EL (cell line): Measurements from ENCODE around the gene FGF12.

Experiments used
- DNase-seq: peaks from one replicate; pipeline ENCODE4 v3.0.0-alpha.2; 2016

FGF12 gene

DNA sequence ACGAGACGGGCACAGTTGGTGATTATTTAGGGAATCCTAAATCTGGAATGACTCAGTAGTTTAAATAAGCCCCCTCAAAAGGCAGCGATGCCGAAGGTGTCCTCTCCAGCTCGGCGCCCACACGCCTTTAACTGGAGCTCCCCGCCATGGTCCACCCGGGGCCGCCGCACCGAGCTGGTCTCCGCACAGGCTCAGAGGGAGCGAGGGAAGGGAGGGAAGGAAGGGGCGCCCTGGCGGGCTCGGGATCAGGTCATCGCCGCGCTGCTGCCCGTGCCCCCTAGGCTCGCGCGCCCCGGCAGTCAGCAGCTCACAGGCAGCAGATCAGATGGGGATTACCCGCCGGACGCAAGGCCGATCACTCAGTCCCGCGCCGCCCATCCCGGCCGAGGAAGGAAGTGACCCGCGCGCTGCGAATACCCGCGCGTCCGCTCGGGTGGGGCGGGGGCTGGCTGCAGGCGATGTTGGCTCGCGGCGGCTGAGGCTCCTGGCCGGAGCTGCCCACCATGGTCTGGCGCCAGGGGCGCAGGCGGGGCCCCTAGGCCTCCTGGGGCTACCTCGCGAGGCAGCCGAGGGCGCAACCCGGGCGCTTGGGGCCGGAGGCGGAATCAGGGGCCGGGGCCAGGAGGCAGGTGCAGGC, 318.0 kb downstream of the FGF12 start:
- peak; percentile 23 for DNase-seq

DNA sequence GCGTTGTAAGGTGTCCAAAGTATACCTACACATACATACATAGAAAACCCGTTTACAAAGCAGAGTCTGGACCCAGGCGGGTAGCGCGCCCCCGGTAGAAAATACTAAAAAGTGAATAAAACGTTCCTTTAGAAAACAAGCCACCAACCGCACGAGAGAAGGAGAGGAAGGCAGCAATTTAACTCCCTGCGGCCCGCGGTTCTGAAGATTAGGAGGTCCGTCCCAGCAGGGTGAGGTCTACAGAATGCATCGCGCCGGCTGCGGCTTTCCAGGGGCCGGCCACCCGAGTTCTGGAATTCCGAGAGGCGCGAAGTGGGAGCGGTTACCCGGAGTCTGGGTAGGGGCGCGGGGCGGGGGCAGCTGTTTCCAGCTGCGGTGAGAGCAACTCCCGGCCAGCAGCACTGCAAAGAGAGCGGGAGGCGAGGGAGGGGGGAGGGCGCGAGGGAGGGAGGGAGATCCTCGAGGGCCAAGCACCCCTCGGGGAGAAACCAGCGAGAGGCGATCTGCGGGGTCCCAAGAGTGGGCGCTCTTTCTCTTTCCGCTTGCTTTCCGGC, 318.6 kb downstream of the FGF12 start:
- DNase-seq, result no peak

DNA sequence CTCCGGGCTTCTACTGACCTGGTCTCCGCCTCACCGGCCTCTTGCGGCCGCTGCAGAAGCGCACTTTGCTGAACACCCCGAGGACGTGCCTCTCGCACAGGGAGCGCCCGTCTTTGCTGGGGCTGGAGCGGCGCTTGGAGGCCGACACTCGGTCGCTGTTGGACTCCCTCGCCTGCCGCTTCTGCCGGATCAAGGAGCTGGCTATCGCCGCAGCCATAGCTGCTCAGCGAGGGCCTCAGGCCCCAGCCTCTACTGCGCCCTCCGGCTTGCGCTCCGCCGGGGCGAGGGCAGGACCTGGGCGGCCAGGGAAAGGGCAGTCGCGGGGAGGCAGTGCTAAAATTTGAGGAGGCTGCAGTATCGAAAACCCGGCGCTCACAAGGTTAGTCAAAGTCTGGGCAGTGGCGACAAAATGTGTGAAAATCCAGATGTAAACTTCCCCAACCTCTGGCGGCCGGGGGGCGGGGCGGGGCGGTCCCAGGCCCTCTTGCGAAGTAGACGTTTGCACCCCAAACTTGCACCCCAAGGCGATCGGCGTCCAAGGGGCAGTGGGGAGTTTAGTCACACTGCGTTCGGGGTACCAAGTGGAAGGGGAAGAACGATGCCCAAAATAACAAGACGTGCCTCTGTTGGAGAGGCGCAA, 319.2 kb downstream of the FGF12 start:
- DNase-seq, result peak; percentile 16

DNA sequence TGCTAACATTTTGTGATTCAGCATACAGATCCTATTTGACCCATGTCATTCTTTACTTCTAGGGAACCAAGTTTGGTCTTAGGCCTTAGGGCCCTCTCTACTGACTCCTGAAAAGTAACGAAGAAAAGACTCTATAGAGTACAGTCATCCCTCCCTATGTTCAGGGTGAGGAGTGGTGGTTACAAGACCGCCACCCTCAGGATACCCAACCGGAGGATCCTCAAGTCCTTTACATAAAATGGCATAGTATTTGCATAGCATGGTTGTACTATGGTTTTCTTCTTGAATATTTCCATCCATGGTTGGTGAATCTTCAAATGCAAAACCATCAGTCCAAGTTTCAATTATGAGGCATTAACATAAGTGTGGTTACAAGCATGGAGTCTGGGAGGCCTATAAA, 327.6 kb downstream of the FGF12 start:
- no peak for DNase-seq

DNA sequence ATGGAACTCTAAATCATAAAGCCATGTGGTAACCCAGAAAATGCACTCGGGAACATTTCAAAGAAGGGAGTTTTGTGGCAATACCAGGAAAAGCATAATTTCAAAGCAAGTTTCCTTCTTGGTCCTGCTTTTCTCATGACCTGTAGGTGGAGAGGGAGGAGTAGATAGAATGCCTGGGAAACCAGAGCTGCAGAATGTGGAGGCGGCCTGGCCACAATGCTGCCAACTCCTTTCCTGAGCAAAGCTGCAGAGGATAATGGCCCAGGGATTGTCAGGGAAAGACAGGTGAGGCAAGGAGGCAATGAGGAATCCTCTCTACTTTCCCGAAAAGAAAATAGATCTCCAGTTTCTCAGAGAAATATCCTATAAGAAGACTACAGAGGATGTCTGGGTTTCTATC, 330.3 kb downstream of the FGF12 start:
- DNase-seq, result no peak

DNA sequence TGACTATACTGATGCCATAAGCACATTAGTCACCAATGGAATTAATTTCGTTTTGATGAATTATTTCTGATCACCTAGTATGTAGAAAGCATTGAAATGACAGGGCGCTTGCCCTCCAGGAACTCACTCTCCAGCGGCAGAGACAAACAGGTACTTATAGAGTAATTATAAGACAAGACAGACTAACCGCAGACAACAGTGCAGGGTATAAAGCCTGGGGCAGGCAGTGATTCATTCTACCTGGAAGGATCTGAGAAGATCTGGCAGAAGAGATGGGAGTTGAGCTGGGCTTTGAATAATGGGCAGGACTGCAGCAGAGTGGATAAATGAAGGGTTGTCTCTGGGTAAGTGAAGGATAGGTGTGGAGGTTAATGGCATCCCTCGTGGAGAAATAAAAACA, 331.8 kb downstream of the FGF12 start:
- no peak for DNase-seq

DNA sequence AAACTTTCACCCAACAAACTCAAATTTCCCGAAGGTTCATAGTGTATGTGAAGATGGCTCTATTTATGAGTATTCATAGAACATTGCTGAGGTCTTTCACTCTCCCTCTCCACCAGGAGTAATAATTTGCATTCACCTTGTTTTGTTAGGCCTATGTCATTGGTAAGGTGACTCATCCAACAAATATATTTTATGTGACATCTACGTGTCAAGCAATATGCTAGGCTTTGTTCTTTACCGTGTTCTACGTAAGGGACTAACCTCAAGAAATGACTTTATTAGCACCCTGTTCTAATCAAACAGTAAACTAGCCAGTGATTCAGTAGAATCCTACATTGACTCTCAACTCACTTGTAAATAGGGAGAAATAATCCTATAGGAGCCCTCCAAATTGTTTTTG, 334.4 kb downstream of the FGF12 start:
- no peak for DNase-seq

DNA sequence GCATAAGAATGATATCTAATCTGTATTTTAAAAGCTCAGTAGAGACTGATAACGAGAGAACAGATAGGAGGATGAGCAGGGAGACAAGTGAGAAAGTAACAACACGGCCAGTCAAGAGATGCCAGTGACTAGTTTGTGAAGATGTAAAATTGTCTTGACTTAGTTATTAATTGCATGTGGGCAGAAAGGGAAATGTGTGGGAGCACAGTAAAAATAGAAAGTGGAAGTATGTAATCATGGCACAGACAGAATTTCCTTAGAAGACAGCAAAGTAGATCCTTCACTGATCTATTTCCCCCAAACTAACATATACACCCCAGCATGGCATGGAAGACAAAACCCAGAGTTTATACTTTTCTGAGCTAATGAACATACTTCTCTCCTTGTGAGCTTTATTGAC, 344.5 kb downstream of the FGF12 start:
- DNase-seq, result no peak

DNA sequence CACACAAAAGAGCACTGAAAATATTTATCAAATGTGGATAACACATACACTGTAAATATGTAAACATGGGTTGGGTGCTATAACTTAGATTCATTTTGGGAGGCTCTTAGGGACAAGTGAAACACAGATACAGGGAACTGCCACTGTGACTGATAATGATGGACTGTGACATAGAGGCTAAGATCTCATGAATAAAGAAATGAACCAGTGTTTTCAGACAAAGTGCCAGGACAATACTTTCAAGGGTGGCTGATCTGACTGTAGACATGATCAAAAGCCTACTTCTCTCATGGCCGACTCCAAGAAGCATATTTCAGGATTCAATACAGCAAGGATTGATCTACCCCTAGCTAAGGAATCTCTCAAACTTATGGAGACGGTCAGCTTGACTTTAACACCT, 353.8 kb downstream of the FGF12 start:
- no peak for DNase-seq

DNA sequence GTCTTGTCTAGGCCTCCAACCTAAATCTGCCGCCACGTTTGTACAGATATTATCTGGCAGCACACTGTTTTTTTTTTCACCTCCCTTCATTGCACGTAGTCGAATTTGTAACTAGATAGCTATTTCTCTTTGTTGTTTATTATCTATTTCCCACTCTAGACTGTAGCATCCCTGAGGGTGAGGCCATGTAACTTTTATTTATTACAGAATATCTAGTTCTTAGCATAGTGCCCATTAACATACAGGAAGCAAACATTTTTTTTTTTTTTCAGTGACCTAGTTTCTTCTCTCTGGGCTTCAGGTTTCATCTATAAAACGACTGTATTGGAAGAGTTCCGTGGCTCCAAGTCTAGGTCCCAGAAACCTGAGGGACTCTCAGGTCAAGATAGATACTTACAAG, 354.3 kb downstream of the FGF12 start:
- DNase-seq, result no peak

DNA sequence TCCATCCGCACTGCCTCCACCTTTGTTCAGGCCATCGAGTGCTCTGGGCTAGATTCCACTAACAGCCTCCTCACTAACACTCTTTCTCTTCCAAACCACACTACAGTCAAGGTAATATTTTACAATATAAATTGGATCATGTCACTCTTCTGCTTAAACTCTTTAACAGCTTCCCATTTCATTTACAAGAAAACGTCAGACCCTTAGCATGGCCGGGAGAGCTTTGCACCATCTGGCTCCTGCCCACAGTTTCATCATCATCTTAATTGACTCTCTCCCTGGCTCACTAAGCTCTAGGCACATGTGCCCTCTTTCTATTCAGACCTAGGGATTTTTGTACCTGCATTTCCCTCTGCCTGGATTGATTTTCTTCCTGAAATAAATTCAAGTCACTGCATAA, 354.7 kb downstream of the FGF12 start:
- DNase-seq, result no peak

DNA sequence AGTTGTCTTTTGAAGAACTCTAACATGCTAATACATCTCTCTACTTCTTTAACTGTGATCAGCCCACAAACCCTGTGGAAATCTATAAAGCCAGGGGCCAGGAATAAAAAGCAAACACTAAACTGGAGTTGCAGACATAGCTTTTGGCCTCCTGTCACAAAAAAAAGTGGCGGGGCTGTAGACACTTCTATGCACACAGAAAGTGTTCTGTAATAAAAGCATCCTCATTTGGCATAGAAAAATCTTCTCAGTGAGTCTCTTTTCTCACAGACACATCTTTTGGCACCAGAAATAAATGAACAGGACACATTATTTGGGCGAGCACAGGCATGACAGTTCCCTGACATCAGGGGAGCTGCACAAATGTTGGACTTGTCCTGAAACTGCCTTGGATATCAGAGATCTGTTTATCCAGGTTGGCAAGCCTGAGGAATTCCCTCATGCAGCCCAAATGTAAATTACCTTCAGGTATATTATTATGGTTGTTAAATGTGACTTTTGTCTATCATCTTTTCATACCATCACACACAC, 355.4 kb downstream of the FGF12 start:
- no peak for DNase-seq

DNA sequence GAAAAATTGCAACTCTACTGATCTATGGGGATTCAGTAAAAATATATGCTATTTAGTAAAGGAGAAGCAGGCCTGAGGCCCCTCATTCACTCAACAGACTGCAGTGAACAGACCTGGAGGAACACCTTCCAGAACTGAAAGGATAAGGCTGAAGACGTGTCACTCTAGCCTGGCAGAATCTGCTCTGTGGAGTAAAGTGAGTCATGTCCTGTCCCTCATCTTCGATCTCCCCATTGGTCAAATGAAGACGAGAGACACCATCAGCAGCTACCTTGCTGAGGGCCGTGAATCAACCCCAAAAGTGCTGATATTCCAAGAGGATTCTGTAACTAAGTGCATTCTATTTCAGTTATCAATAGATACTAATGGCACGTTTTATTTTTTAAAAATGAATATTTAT, 359.7 kb downstream of the FGF12 start:
- no peak for DNase-seq

DNA sequence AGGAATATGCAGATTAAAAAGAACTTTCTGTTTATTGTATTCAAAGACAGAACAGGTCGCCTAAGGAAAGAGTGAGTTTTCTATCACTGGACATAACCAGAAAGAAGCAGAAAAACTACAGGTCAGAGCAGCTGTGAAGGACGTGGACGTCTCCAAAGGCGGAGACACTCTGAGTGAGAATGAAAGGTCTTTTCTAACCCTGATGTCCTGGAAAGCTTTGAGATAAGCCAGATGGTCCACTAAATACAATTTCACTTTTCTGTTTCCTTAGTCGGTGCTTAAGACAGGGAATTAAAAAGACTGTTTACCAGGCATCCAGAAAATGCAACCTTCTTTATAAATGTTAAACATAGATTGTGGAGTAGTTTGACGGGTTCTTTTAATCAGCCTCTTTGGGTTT, 360.4 kb downstream of the FGF12 start:
- no peak for DNase-seq

DNA sequence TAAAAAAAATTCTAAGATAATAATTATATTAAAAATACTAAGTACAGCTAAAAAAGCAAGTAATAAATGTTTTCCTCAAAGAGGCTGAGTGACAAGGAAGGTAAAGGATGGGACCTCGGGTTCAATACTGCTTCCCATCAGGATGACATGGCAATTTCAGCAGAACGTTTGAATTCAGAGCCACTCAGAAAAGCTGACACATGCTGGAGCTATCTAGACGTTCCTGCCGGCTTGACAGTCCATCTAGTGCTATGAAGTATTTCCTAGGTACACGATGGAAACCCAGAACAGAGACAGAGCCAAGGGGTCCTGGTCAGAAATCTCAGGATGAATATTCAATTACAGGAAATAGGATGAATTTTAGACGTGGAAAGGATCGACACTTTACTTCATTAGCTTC, 361.8 kb downstream of the FGF12 start:
- DNase-seq, result no peak

DNA sequence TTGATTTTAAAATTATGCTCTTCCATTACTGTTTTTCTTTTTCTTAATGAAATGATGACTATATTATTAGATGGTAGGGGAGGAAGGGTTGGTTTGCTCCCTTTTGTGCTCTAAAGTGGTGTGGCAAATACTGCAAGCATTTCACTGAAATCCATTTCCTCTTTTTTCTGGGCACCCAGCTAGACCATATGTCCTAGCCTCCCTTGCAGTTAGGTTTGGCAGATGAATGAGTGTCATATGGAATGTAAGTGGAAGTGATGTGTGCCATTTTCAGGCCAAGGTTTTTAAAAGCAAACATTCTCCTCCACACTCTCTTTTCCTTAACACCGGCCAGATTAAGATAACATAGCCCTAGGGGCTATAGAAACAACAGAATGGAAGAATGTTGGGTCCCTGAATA, 363.0 kb downstream of the FGF12 start:
- DNase-seq, result no peak

DNA sequence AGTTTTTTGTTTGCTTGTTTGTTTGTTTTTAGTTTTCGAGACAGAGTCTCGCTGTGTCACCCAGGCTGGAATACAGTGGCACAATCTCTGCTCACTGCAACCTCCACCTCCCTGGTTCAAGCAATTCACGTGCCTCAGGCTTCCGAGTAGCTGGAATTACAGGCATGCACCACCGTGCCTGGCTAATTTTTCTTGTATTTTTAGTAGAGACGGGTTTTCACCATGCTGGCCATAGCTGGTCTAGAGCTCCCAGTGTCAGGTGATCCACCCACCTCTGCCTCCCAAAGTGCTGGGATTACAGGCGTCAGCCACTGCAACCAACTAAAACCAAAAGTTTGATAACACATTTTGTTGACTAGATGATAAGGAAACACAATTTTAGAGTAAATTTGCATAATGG, 372.7 kb downstream of the FGF12 start:
- no peak for DNase-seq

DNA sequence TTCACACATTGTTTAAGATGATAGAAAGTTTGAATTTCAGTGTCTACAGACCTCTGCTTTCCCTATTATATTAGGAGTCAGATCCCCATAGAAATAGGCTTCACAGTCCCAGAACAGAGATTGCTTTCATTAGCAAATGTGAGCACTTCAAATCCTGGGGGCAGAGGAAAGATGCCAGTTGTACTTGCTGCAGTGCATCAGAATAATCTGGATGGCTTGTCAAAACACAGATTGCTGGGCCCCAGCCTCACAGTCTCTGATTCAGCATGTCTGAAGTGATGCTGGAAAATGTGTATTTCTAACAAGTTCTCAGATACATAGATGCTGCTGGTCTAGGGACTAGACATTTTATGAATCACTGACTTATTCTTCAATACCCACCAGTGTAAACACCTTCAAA, 375.2 kb downstream of the FGF12 start:
- DNase-seq, result no peak

DNA sequence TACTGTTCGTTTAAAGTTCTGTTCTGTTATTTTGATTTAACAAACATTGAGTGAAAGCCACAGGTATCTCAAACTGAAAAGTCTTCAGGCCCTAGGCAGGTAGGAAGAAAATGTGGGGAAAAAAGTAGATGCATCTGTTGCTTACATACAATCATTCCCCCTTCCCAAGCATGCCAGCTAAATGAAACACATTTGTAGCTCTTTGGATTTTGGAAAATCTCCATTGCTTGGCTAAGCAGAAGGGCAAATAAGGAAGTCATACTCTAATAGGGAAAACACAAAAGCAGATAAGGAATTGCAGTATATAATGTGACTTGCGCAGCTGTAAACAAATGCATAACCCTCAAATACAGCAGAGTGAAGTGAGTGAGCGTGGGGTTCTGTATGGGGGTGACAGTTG, 375.9 kb downstream of the FGF12 start:
- no peak for DNase-seq

DNA sequence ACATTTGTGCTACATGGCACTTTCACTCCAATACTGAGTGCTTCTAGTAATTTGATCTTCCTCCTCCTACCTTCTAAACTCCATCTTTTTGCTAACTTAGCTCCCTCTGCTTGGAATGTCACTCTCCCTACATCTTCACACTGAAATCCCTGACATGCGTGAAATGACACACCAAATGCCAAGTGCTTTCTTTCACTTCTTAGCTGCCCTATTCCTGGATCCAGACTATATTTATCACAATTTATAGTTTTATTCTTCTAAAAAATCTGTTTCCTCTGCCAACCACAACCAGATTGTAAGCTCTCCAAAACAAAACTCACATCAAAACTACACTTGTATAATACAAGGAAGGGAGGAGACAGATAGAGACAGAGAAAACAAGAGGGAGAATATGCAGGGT, 387.3 kb downstream of the FGF12 start:
- DNase-seq, result no peak

DNA sequence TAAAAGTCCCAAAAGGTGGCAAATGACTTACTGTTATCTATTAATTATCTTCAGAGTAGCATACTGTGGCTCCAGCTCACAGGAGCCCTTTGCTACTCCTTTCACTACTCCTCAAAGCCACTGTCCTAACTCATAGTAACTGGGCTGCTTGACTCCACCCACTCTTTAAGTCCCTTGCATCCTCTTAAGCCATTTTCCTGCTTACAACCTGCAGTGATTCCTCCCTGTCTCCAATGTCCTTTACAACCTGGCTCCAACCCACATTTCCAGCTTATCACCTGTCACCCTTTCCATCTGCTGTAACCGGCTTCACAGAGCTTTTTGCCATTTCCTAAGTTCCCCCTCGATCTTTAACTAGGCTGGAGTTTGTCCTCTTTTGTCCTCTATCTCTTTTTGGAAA, 388.1 kb downstream of the FGF12 start:
- DNase-seq, result no peak

DNA sequence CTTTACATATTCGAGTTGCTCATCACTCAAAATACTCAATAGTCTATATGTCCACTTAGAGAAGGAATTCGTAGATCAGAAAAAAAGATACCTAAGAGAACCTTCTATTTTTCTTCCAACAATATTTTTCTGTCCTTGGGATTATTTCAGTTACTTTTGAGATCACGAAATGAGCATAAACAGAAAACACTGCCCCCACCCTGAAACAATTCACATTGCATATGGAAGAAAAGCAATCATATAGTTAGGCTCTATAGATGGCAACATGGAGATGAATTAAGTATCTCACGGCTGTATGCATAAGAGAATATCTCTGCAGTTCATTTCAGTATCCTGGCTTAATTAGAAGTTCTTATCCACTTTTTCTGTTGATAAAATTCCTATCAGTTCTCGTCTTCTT, 391.1 kb downstream of the FGF12 start:
- DNase-seq, result no peak

DNA sequence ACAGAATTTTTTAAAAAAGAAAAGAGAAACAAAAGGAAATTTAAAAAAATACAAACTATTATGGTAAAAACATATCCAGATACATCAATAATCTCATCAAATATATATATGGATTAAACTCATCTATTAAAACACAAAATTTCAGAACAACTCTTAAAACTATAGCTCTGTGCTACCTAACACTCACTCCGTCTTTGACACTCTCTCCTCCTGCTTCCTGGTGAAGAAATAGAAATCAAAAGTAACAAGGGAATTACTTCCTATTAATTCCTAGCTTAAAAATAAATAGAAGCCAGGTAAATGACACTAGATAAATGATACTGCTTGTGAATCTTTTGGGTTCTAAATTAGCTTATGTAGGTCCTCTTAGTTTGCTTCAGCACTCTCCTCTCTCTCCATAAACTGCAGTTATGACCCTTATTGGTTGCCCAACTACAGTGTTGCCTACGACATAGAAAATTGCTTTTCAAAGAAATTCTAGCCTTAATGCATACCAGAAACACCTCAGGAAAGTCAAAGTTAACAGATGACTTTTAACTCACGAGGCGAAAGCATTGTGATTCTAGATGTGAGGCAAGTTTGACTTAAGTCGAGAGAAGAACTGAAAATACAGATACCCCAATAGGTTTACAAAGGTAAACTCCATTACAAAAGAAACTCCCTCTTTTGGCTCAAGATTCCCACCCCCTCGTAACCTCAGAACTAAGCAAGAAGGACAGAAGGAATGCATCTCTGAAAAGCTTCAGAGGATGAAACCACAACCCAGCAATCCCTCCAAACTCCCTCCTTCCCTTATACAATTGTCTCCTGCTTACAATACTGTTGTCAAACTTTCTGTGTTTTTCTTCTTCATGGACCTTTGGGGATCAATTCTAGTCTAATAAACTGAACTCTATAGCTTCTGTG, 394.7 kb downstream of the FGF12 start:
- DNase-seq, result no peak
